ENCODE results near the gene HPSE2. TPM values are rescaled to one million over a fixed set of nuclear protein-coding genes. Genes with fewer than 3 reads are reported as not detected.
A peak's percentile ranks its signal among the peaks of the same experiment; 100 is the strongest.

HPSE2 gene
- total RNA-seq, 2 experiments from 2014 or later: not detected

GRCh38 chr10:98694014-98694413 is 541.6 kb downstream of the HPSE2 start:
- CTCF ChIA-PET: no interaction called here
- POLR2A ChIA-PET: no interaction called here
- H3K9me3 Mint-ChIP-seq: peaks cover 3% of the 10 kb centered on the region
- H3K27ac Mint-ChIP-seq: no peak overlapping the region
- H3K4me3 Mint-ChIP-seq: no peak overlapping the region
- no peaks in the 10 kb centered on the region for H3K36me3 Mint-ChIP-seq (ENCODE audit: low read depth)
- no peaks in the 10 kb centered on the region for H3K27me3 Mint-ChIP-seq
- no peak for DNase-seq
- H3K4me1 Mint-ChIP-seq: no peaks in the 10 kb centered on the region

GRCh38 chr10:98687685-98688084 is 548.0 kb downstream of the HPSE2 start:
- no peaks in the 10 kb centered on the region for H3K36me3 Mint-ChIP-seq (ENCODE audit: low read depth)
- no peaks in the 10 kb centered on the region for H3K4me1 Mint-ChIP-seq
- DNase-seq: no peak
- H3K4me3 Mint-ChIP-seq: no peak overlapping the region
- ChIA-PET POLR2A (no interaction called here), CTCF (no interaction called here)
- H3K27ac Mint-ChIP-seq: no peak overlapping the region
- peaks cover 3% of the 10 kb centered on the region for H3K9me3 Mint-ChIP-seq
- peaks cover 8% of the 10 kb centered on the region for H3K27me3 Mint-ChIP-seq

- CTCF ChIA-PET: no interaction called here
- H3K27ac Mint-ChIP-seq: no peak overlapping the region
- POLR2A ChIA-PET: no interaction called here
- peaks cover 2% of the 10 kb centered on the region for H3K9me3 Mint-ChIP-seq
- no peaks in the 10 kb centered on the region for H3K4me1 Mint-ChIP-seq
- H3K4me3 Mint-ChIP-seq: no peak overlapping the region
- no peaks in the 10 kb centered on the region for H3K36me3 Mint-ChIP-seq (ENCODE audit: low read depth)
- peaks cover 8% of the 10 kb centered on the region for H3K27me3 Mint-ChIP-seq
- no peak for DNase-seq
Observed at GRCh38 chr10:98684019-98684899, 551.4 kb downstream of the HPSE2 start.

GRCh38 chr10:98676895-98677294 is 558.8 kb downstream of the HPSE2 start:
- no peak overlapping the region for H3K27ac Mint-ChIP-seq

GRCh38 chr10:98675902-98676301 is 559.8 kb downstream of the HPSE2 start:
- Mint-ChIP-seq H3K4me3 (no peak overlapping the region), H3K36me3 (ENCODE audit: low read depth) (no peaks in the 10 kb centered on the region), H3K4me1 (no peaks in the 10 kb centered on the region), H3K27ac (no peak overlapping the region), H3K27me3 (peaks cover 13% of the 10 kb centered on the region), H3K9me3 (no peaks in the 10 kb centered on the region)
- DNase-seq: no peak
- ChIA-PET CTCF (no interaction called here), POLR2A (no interaction called here)

More at GRCh38 chr10:98676895-98677294, 558.8 kb downstream of the HPSE2 start:
- H3K4me1 Mint-ChIP-seq: no peaks in the 10 kb centered on the region
- ChIA-PET POLR2A (no interaction called here), CTCF (no interaction called here)
- no peaks in the 10 kb centered on the region for H3K9me3 Mint-ChIP-seq
- H3K4me3 Mint-ChIP-seq: no peak overlapping the region
- H3K27me3 Mint-ChIP-seq: peaks cover 13% of the 10 kb centered on the region
- no peak for DNase-seq
- no peaks in the 10 kb centered on the region for H3K36me3 Mint-ChIP-seq (ENCODE audit: low read depth)

- Mint-ChIP-seq H3K4me1 (no peaks in the 10 kb centered on the region), H3K4me3 (no peak overlapping the region), H3K36me3 (ENCODE audit: low read depth) (no peaks in the 10 kb centered on the region), H3K27ac (no peak overlapping the region), H3K9me3 (no peaks in the 10 kb centered on the region), H3K27me3 (peaks cover 21% of the 10 kb centered on the region)
- ChIA-PET CTCF (interaction anchor here (1.2 kb wide), 1 partner anchor 206 kb away, joined by 3 read pairs; no protein-coding TSS in a partner anchor), POLR2A (no interaction called here)
- DNase-seq: no peak
Observed at GRCh38 chr10:98673171-98673782, 562.4 kb downstream of the HPSE2 start.

- no peak for DNase-seq
- Mint-ChIP-seq H3K4me3 (no peak overlapping the region), H3K4me1 (no peaks in the 10 kb centered on the region), H3K27ac (no peak overlapping the region), H3K36me3 (ENCODE audit: low read depth) (no peaks in the 10 kb centered on the region), H3K9me3 (no peaks in the 10 kb centered on the region), H3K27me3 (peaks cover 19% of the 10 kb centered on the region)
- ChIA-PET CTCF (no interaction called here), POLR2A (no interaction called here)
Observed at GRCh38 chr10:98667081-98667480, 568.6 kb downstream of the HPSE2 start.

- POLR2A ChIA-PET: no interaction called here
- CTCF ChIA-PET: no interaction called here
- Mint-ChIP-seq H3K4me1 (no peaks in the 10 kb centered on the region), H3K27ac (no peak overlapping the region), H3K36me3 (ENCODE audit: low read depth) (no peaks in the 10 kb centered on the region), H3K9me3 (no peaks in the 10 kb centered on the region), H3K27me3 (peaks cover 19% of the 10 kb centered on the region), H3K4me3 (no peak overlapping the region)
- DNase-seq: no peak
Observed at GRCh38 chr10:98666276-98666675, 569.4 kb downstream of the HPSE2 start.

GRCh38 chr10:98664329-98665042 is 571.2 kb downstream of the HPSE2 start:
- no peaks in the 10 kb centered on the region for H3K36me3 Mint-ChIP-seq (ENCODE audit: low read depth)
- peak; percentile 49 for DNase-seq
- no peak overlapping the region for H3K27ac Mint-ChIP-seq
- no peaks in the 10 kb centered on the region for H3K9me3 Mint-ChIP-seq
- ChIA-PET CTCF (no interaction called here), POLR2A (no interaction called here)
- no peak overlapping the region for H3K4me3 Mint-ChIP-seq
- H3K4me1 Mint-ChIP-seq: no peaks in the 10 kb centered on the region
- peaks cover 24% of the 10 kb centered on the region for H3K27me3 Mint-ChIP-seq

GRCh38 chr10:98659951-98660350 is 575.7 kb downstream of the HPSE2 start:
- DNase-seq: no peak
- Mint-ChIP-seq H3K4me3 (no peak overlapping the region), H3K27me3 (peaks cover 7% of the 10 kb centered on the region), H3K27ac (no peak overlapping the region), H3K9me3 (no peaks in the 10 kb centered on the region), H3K36me3 (ENCODE audit: low read depth) (no peaks in the 10 kb centered on the region), H3K4me1 (no peaks in the 10 kb centered on the region)
- POLR2A ChIA-PET: no interaction called here
- CTCF ChIA-PET: no interaction called here

- Mint-ChIP-seq H3K4me1 (no peaks in the 10 kb centered on the region), H3K27ac (no peak overlapping the region), H3K36me3 (ENCODE audit: low read depth) (no peaks in the 10 kb centered on the region), H3K9me3 (no peaks in the 10 kb centered on the region), H3K4me3 (no peak overlapping the region), H3K27me3 (peaks cover 15% of the 10 kb centered on the region)
- ChIA-PET CTCF (no interaction called here), POLR2A (no interaction called here)
- no peak for DNase-seq
Observed at GRCh38 chr10:98655492-98655891, 580.2 kb downstream of the HPSE2 start.

GRCh38 chr10:98649170-98649569 is 586.5 kb downstream of the HPSE2 start:
- Mint-ChIP-seq H3K27me3 (peaks cover 21% of the 10 kb centered on the region), H3K4me3 (no peak overlapping the region), H3K9me3 (no peaks in the 10 kb centered on the region), H3K27ac (no peak overlapping the region), H3K36me3 (ENCODE audit: low read depth) (no peaks in the 10 kb centered on the region), H3K4me1 (no peaks in the 10 kb centered on the region)
- no peak for DNase-seq
- POLR2A ChIA-PET: no interaction called here
- CTCF ChIA-PET: no interaction called here

All from activated CD4-positive, alpha-beta T cell treated with anti-CD3 and anti-CD28 coated beads, Interleukin-2, amount 10 ng/mL, durations not matched to agents 7 days and 5 days (primary cell).